Transverse colon (tissue), 4 donors: ENCODE data around the gene ZBTB40. TPM values are rescaled to one million over a fixed set of nuclear protein-coding genes. Genes with fewer than 3 reads are reported as not detected.

Experiments
- DNase-seq: peaks from one replicate; pipeline ENCODE4 v3.0.0-alpha.2; 2019
- H3K27ac ChIP-seq, 4 donors: fragments of 200-600 bp; sonication (generic); 2 replicates each; pipeline ENCODE4 v1.5.1; 2016 to 2018; ENCODE audit warnings: inconsistent platforms in 4 of 4
- H3K27me3 ChIP-seq: fragments of 200-600 bp; sonication (generic); 2 replicates; pipeline ENCODE4 v1.5.1; 2017; ENCODE audit warnings: inconsistent platforms
- H3K36me3 ChIP-seq, 4 donors: fragments of 200-600 bp; sonication (generic); 2 replicates each; pipeline ENCODE4 v1.5.1; 2017 to 2019; ENCODE audit warnings: inconsistent platforms in 4 of 4
- H3K4me1 ChIP-seq, 4 donors: fragments of 200-600 bp; sonication (generic); 2 replicates each; pipeline ENCODE4 v1.5.1; 2017 to 2020; ENCODE audit warnings: inconsistent platforms in 4 of 4
- H3K4me3 ChIP-seq, 4 donors: fragments of 200-600 bp; sonication (generic); 1 replicate in 1 of 4; 2 replicates in 3 of 4; pipeline versions ENCODE4 v1.5.1 to v1.6.1; 2017 to 2019; ENCODE audit warnings: inconsistent platforms in 4 of 4
- H3K9me3 ChIP-seq, 2 donors: fragments of 200-600 bp; sonication (generic); 2 replicates each; pipeline ENCODE4 v1.5.1; 2017 to 2019; ENCODE audit warnings: inconsistent platforms in 2 of 2
- CTCF ChIP-seq, 5 experiments: fragments of 200-600 bp in 3 of 5; fragments of 450-650 bp in 2 of 5; sonication (generic) in 3 of 5; IDR thresholded peaks; 1 replicate in 2 of 5; 2 replicates in 3 of 5; pipeline ENCODE4 v1.5.1; 2016 to 2017; ENCODE audit warnings: antibody characterized with exemption in 5 of 5, inconsistent platforms in 3 of 5, mild to moderate bottlenecking in 2 of 5, moderate library complexity in 1 of 5
- EP300 ChIP-seq: sonication (generic); formaldehyde crosslinking; IDR thresholded peaks from one replicate; pipeline ENCODE4 v1.6.1; 2017; ENCODE audit warnings: antibody characterized with exemption, low read depth
- POLR2A ChIP-seq: fragments of 450-650 bp; IDR thresholded peaks from one replicate; pipeline ENCODE4 v1.6.1; 2016; ENCODE audit warnings: antibody characterized with exemption, mild to moderate bottlenecking, moderate library complexity
- POLR2AphosphoS5 ChIP-seq, 3 donors: sonication (generic); formaldehyde crosslinking; IDR thresholded peaks; one replicate each; pipeline ENCODE4 v1.6.1; 2016; ENCODE audit warnings: antibody characterized with exemption in 3 of 3
- WGBS, 2 donors: methylation state at CpG; one replicate each; pipeline ENCODE4 v1.1.5; 2018; ENCODE audit warnings: low coverage in 1 of 2; 5-methylcytosine and 5-hydroxymethylcytosine counted together
- in situ Hi-C, 4 donors: fragments of 200-750 bp; cut with MboI; loops; one replicate each; pipeline versions ENCODE4 v1.15.0 to v1.15.1; 2017; ENCODE audit warnings: low sequenced_read_pairs in 3 of 4, low pct_ligation_motif_present in 1 of 4, low pct_unique_long_range_greater_than_20kb in 1 of 4
- intact Hi-C: fragments of 100-400 bp; cut with DNase I; formaldehyde crosslinking; loops from one replicate; pipeline ENCODE4 v1.15.1; 2023; ENCODE audit warnings: low total_unique reads
- total RNA-seq, 4 donors: library from RNA; depleted of rRNA; stranded (reverse); fragments of >200 nt; gene quantifications; one replicate each; pipeline ENCODE4 v1.1.0, GENCODE V29; 2016

Gene ZBTB40
- total RNA-seq, 4 donors from 2014 or later, result 17.7 to 30.3 (median 21.1) TPM

- TF ChIP-seq POLR2AphosphoS5 (IDR thresholded peaks at IDR 0.05), result no peak
- TF ChIP-seq CTCF (IDR thresholded peaks at IDR 0.05), result no peak
- TF ChIP-seq EP300, result no peak
- TF ChIP-seq POLR2A, result no peak
- Histone ChIP-seq H3K36me3 (no peaks in the 10 kb centered on the region), H3K27me3 (no peaks in the 10 kb centered on the region), H3K27ac (no peak overlapping the region), H3K4me1 (no peaks in the 10 kb centered on the region), H3K4me3 (no peak overlapping the region), H3K9me3 (no peaks in the 10 kb centered on the region)
- no peak for DNase-seq
- WGBS, 2 donors, result 55 to 65% methylated on average over 2 to 7 of the region's 7 CpGs
- in situ Hi-C loops (no loop called here), intact Hi-C loops (no loop called here)
Observed at GRCh38 chr1:22579541-22580155, 128.0 kb downstream of the ZBTB40 start.

Other genes with a start within 250 kb of the ZBTB40 start
- gene EPHA8, start 111.6 kb downstream of the ZBTB40 start, total RNA-seq, result not detected
- gene C1QA, start 184.8 kb downstream of the ZBTB40 start, total RNA-seq, result 100 to 1,000 TPM in 1 of 4 donors, 10 to 100 TPM in 3; 28.5 to 181 (median 63.0) TPM
- gene C1QC, start 191.8 kb downstream of the ZBTB40 start, total RNA-seq, result 100 to 1,000 TPM in 1 of 4 donors, 10 to 100 TPM in 3; 21.7 to 106 (median 73.9) TPM
- 100 to 1,000 TPM in 3 of 4 donors, 10 to 100 TPM in 1; 62.9 to 163 (median 118) TPM for gene C1QB, start 201.4 kb downstream of the ZBTB40 start, total RNA-seq